Embryonic facial prominence (tissue), 1 donor: ENCODE results near the gene AVP.
"Not testable (repeated sequence)": the region's sequence is repeated elsewhere in the genome, so short reads cannot be mapped to it uniquely, and the experiment has no call there.

Experiments
- DNase-seq: peaks from one replicate; pipeline ENCODE4 v3.0.0-alpha.2; 2016; ENCODE audit errors: extremely low spot score

AVP gene, protein sequence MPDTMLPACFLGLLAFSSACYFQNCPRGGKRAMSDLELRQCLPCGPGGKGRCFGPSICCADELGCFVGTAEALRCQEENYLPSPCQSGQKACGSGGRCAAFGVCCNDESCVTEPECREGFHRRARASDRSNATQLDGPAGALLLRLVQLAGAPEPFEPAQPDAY

DNA sequence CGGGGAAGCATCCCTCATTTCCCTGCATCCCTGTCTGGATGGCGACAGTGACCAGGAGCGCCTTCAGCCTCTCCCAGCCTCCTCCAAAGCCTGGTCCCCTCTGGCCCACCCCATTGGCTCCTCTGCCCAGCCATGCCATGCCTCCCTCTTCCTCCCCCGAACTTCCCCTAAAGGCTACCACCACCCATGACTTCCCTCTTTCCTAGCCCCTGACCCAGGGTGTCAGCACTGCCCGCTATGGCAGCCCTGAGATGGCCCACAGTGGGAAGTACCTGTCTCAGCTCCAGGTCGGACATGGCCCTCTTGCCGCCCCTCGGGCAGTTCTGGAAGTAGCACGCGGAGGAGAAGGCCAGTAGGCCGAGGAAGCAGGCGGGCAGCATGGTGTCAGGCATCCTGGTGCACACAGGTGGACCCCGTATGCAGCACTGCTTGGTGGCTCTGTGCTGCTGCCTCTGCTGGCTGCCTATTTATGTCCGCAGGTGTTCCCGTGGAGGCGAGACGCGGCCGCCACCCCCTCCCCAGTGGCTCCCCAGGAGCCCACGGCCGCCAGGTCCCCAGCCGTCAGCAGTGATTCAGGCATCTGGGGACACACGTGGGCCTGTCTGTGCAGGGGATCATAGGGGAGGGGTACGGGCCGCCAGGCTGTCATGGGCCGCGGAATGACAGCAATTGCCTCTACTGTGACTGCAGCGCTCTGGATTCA lies at the start of gene AVP:
TSS of gene AVP (minus strand) at position 442 of the 703 bp plus-strand sequence. CDS start at position 392, 50 bp downstream.
- DNase-seq = no peak

DNA sequence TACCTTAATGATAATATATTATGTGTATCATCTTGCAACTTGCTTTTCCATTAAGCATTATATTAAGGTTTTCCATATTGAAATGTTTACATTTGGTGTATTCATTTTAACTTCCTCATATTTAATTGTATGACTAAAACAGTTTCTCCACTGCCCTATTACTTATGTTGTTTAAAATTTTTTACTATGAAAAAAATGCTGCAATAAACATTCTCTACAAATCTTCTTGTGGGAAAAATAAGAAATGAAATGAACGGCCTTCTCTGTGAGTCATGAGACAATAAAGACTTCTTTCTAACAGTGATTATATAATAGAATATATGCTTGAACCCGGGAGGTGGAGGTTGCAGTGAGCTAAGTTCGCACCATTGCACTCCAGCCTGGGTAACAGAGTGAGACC lies 49.6 kb upstream of the AVP start:
- no peak for DNase-seq

DNA sequence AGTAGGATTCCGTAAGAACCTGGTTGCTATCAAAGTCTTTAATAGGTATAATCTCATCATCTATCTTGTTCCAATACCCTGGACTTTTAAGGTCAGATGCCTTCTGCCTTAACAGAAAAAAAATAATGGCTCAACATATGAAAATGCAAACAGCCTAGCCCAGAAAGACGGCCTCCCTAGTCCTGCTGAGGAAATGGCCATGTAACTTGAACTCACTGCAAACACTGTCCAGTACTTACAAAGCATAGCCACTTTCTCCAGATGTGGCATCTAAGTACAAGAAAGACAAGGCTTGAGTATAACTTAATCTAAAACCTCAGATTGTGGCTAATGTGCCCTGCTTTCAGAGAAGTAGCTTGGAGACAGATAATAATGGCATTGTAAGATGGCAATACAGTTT lies 48.6 kb upstream of the AVP start:
- no peak for DNase-seq

DNA sequence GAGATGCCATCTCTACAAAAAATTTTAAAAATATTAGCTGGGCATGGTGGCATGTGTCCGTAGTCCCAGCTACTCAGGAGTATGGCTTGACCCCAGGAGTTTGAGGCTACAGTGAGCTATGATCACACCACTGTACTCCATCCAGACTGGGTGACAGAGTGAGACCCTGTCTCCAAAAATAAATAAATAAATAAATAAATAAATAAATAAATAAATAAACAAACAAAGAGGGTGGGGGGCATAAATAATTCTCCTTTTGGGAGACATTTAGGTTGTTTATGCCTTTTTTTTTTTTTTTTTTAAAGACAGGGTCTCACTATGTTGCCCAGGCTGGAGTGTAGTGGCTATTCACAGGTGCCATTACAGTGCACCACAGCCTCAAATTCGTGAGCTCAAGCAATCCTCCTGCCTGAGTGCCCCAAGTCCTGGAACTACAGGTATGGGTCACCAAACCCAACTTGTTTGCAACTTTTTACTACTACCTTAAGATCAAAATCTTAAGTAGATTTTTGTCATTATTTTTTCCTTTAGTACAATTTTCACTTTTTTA lies 45.6 kb upstream of the AVP start:
- DNase-seq = no peak

DNA sequence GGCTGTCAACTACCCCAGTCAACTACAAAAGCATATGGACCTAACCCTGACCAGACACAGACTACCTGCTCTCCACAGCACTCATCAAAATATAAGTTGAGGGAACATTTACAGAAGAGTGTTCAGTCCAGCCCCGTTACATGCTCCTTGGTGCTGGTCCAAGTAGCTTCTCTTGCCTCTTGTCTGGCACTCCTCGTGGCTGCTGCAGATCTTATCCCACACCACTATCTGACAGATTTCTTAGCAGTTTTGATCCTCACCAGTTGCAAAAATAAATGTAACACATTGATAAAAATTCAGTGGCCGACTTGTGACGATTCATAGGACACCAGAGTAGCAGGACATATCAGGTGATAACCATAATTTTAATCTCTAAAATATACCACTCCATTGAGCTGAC lies 44.6 kb upstream of the AVP start:
- no peak for DNase-seq

DNA sequence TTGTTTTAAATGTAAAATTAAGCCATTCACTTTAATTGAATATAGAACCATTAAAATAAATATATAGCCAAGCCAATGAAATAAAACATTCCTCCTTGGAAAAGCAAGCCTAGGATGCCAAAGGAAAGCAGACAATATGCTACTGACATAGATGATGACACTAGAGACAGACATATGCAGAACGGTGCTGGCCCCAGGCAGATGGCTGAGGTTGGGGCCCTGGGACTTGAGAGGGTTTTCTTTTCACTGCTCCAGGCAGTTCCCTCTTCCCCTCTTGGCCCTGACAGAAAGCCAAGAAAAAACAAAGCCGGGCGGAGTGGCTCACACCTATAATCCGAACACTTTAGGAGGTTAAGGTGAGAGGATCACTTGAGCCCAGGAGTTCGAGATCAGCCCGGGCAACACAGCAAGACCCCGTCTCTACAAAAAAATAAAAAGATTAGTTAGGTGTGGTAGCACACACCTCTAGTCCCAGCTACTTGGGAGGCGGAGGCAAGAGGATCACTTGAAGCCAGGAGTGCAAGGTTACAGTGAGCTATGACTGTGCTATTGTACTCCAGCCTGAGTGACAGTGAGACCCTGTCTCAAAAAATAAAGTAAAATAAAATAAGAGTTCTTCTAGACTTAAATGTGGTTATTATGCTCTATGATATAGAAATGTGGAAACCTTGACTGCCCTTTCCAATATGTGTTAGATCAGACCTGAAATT lies 43.9 kb upstream of the AVP start:
- no peak for DNase-seq

DNA sequence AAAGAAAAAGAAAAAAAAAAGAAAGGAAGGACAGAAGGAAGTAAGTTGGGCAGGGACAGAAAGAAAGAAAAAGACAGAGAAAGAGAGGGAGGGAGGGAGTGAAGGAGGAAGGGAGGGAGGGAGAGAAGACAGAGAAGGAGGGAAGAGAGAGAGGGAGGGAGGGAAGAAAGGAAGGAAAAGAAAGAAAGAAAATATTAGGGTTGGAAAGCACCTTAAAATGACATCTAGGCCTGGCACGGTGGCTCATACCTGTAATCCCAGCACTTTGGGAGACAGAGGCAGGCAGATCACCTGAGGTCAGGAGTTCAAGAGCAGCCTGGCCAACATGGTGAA lies 42.0 kb upstream of the AVP start:
- no peak for DNase-seq

DNA sequence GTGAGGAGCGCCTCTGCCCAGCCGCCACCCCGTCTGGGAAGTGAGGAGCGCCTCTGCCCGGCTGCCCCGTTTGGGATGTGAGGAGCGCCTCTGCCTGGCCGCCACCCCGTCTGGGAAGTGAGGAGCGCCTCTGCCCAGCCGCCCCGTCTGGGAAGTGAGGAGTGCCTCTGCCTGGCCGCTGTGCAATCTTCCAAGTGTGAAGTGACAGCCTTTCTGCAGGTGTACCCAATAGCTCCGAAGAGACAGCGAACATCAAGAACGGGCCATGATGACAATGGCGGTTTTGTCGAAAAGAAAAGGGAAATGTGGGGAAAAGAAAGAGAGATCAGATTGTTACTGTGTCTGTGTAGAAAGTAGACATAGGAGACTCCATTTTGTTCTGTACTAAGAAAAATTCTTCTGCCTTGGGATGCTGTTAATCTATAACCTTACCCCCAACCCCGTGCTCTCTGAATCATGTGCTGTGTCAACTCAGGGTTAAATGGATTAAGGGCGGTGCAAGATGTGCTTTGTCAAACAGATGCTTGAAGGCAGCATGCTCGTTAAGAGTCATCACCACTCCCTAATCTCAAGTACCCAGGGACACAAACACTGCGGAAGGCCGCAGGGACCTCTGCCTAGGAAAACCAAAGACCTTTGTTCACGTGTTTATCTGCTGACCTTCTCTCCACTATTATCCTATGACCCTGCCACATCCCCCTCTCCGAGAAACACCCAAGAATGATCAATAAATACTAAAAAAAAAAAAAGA lies 41.4 kb upstream of the AVP start:
- DNase-seq = not testable (repeated sequence)

DNA sequence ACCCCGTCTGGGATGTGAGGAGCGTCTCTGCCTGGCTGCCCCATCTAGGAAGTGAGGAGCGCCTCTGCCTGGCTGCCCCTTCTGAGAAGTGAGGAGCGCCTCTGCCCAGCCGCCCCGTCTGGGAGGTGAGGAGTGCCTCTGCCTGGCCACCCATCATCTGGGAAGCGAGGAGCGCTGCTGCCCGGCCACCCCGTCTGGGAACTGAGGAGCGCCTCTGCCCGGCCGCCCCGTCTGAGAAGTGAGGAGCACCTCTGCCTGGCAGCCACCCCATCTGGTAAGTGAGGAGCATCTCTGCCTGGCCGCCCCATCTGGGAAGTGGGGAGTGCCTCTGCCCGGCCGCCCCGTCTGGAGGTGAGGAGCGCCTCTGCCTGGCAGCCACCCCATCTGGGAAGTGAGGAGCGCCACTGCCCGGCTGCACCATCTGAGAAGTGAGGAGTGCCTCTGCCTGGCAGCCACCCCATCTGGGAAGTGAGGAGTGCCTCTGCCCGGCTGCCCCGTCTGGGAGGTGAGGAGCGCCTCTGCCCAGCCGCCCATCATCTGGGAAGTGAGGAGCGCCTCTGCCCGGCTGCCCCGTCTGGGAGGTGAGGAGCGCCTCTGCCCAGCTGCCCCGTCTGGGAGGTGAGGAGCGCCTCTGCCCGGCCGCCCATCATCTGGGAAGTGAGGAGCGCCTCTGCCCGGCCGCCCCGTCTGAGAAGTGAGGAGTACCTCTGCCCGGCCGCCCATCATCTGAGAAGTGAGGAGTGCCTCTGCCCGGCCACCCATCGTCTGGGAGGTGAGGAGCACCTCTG lies 40.4 kb upstream of the AVP start:
- not testable (repeated sequence) for DNase-seq

DNA sequence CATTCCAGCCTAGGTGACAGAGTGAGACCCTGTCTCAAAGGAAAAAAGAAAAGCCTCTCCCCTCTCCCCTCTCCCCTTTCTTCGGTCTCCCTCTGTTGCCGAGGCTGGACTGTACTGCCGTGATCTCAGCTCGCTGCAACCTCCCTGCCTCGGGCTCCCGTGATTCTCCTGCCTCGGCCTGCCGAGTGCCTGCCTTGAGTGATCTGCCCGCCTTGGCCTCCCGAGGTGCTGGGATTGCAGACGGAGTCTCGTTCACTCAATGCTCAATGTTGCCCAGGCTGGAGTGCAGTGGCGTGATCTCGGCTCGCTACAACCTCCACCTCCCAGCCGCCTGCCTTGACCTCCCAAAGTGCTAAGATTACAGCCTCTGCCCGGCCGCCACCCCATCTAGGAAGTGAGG lies 39.6 kb upstream of the AVP start:
- DNase-seq = not testable (repeated sequence)

DNA sequence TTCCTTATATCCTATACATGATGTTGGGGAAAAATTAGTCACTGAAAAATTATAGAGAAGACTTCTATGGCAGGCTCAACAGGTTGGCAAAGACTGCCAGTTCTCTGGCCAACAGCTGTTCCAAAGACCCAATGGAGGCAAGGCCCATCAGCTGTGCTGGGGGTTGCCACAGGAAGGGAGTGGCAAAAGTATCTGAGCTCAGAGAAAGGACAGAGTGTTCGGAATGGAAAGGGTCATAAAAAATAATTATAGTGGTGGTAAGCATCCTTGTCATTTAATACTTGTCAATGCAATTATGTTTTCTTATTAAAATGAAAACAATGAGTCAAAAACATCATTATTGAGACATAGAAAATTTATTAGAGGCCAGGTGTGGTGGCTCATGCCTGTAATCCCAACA lies 39.0 kb upstream of the AVP start:
- no peak for DNase-seq

DNA sequence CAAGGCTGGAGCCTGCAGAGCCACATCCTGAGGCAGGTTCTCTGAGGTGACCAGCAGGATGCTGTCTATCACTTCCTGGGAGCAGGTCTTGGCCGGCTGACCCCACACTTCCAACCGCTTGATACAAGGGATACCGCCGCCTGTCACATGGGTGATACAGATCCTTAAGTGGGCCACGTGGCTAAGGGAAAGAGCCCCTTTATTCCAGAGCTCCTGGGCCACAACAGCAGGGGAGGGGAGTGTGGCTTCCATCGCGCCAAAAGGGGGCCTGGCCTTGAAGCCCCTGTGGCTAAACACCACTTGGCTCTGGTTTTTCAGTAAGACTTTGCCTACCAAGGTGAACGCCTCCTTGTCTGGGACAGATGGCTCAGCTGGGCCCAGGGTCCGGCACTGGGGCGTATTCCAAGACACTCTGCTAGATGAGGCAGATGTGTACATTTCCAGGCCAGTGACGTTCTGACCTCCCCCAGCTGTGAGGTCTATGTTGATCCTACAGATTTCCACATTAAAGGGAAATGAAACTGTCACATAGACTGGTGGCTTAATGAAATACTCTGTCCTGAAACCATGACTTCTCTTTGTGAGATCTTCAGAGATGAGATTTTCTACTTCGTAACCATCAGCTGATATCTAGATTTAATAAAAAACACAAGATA lies 37.6 kb upstream of the AVP start:
- no peak for DNase-seq

DNA sequence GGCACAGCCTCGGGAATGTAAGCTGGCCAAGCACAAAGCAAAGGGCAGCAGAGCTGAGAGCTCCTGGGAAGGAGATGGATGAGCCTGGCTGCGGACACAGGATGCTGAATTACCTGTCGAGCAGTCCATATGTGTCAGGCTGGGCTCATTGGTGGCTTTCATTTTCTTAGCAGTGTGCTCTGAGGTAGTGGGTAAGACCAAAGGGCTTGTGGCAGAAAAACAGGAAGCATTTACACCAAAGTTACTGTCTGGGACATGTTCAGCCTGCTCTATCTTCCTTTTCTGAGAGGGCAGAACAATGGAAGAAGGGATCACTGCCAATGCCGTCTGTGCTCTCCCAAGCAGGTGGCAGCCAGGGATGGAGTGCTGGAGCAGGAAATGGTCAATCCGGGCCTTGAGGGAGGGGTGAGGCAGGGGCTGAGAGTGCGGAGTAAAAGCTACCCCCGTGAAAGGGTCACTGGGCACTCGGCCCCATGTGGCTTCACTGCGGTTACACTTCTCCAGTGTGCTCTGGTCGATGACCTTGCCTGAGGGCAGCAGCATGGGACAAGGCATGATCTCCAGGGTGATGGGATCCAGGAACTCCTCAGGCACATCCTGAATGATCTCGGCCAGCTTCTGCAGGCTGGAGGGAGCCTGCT lies 36.9 kb upstream of the AVP start:
- DNase-seq = no peak

DNA sequence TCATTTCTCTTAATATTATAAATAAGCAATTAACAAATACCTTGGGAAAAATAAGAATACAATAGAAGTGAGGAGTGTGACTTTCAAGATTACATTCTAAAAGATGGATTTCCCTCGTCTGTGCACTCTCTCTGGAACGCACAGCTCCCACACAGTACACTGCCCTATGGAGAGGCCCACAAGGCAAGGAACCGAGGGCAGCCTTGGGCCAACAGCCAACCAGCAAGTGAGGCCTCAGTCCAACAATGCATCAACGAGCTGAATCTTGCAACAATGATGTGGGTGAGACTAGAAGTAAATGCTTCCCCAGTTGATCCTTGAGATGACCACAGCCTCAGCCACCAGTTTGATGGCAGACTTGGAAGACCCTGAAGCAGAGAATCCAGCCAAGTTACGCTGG lies 34.5 kb upstream of the AVP start:
- DNase-seq = no peak

DNA sequence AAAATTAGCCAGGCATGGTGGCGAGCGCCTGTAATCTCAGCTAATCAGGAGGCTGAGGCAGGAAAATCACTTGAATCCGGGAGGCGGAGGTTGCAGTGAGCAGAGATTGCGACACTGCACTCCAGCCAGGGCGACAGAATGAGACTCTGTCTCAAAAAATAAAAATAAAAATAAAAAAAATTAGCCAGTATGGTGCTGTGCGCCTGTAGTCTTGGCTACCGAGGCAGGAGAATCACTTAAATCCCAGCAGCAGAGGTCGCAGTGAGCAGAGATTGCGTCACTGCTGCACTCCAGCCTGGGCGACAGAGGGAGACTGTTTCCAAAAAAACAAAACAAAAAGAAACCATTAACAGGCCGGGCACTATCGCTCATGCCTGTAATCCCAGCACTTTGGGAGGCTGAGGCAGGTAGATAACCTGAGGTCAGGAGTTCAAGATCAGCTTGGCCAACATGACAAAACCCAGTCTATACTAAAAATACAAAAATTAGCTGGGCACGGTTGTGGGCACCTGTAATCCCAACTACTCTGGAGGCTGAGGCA lies 33.4 kb upstream of the AVP start:
- not testable (repeated sequence) for DNase-seq

DNA sequence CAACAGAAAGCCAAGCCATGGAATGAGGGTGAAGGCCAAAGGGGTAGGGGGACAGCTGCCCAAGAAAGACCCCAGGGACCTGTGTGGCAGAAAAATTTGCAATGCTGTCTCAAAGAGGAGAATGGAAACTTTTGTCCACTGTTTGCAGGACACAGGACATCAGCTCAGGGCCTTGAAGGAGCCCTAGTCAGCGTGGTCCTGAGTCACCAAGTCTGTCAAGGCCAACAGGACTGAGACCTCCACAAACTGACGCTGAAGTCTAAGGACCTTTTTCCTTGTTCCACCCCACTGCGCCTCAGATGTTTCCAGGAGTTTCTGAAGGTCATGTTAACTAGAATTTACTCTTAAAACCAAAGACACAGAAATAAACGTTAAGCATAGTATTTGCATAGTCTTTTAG lies 31.8 kb upstream of the AVP start:
- no peak for DNase-seq

DNA sequence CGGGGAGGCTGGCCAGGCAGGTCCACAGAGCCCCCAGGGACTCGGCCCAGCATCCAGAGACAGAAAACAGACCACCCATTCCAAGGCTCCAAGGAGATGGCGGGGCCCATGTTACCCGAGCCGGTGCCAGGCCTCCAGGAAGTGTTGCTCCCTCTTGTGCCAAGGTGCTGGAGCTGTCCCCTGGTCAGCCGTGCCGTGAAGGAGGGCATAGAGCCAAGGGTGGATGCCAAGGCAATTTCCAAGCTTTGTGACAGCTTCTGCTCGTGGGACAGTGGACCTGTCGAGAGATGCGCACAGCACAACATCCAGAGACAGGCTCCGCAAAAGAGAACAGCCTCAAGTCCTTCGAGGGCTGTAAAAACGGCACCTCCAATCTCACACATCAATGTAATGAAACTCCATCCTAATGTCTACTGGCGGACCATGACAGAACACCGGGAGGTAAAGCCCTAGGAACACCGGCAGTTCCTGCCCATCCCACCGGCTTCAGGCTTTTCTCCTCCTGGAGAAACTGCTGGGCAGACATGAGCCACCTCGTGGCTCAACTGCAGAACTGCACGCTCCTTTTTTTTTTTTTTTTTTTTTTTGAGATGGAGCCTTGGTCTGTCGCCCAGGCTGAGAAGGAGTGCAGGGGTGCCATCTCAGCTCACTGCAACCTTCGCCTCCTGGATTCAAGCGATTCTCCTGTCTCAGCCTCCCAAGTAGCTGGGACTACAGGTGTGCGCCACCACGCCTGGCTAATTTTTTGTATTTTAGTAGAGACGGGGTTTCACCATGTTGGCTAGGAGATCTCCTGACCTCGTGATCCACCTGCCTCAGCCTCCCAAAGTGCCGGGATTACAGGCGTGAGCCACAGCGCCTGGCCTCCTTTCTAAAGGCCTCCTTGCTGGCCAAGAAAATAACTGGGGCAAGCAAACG lies 30.9 kb upstream of the AVP start:
- DNase-seq = no peak

DNA sequence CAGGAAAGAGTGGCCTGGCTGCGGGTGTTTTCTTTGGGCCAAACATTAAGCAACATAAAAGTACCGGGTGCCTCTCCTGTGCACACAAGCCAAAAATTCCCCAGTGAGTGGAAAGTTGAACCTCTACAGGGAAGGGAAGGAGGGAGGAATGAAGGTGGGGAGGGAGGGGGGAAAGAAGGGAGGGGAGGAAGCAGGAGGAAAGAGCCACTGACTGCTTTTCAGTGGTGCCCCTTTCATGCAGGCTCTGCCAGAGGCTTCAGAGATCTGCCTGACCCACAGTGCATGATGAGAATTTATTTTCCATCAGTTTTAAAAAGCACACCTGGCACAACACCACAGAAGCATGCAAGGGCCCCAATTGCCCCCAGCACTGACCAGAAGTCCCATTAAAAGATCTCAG lies 27.5 kb upstream of the AVP start:
- no peak for DNase-seq

DNA sequence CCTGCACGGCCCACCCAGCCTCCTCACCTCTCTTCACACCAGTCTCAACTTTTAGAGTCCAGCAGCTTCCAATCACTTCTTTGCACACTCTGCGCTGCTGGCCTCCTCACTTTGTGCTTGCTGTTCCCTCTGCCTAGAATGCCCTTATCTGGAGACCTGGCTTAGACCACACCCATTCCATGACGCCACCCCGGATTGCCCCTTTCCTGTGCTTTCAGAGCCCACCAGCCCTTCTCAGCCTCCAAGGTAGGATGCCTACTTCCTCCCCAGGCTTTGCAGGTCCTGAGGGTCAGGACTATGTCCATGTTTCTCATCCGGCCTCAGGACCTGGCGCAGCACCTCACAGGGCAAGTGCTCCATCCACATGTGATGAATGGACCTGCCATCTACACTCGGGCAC lies 27.0 kb upstream of the AVP start:
- no peak for DNase-seq
